SH-SY5Y (cell line): ENCODE results near the gene SNX5.

Experiments used
- GATA2 ChIP-seq: IDR thresholded peaks from 2 replicates; pipeline ENCODE4 v1.6.1; 2011; ENCODE audit warnings: mild to moderate bottlenecking, low read depth, low read length
- GATA3 ChIP-seq: IDR thresholded peaks from 2 replicates; pipeline ENCODE4 v1.6.1; 2011; ENCODE audit warnings: low read depth, mild to moderate bottlenecking, low read length, moderate library complexity

- TF ChIP-seq GATA2 (no peak), GATA3 (no peak)
Measured at GRCh38 chr20:17925940-17926300, 42.7 kb downstream of the SNX5 start.
